ENCODE measurements around the gene PCLO. TPM values are rescaled to one million over a fixed set of nuclear protein-coding genes. Genes with fewer than 3 reads are reported as not detected.

The PCLO gene
- total and polyA plus RNA-seq, 4 donors, result 0.04 to 1.1 (median 0.48) TPM

DNA sequence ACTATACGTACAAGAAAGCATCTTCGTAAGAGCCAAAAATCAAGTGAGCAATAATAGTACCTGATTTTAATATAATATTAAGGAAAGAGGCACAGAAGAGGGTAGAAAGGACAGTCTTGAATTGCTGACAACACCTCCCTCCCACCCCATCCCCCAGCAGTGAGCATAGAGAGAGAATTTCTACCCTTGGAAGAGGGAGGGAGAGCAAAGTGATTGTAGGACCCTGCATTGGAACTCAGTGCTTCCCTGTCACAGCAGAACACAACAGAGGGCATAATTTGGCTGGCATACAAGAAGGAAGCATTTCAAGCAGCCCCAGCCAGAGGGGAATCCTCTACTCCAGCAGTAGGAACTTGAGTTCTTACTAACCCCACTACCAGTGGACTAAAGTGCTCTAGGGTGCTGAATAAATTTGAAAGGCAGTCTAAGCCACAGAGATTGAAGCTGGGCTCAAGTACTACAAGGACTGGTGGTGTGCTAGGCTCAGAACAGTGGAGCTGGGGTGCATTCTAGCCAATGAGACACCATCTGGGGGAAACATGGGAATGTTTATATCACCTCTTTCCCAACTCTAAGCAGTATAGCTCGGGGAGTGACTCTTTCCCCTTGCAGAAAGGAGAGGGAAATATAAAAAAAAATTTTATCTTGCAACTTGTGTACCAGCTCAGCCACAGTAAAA, 44.2 kb downstream of the PCLO start (continued):
- TF ChIP-seq NR2F2 (IDR thresholded peaks at IDR 0.05) (no peak), CTCF (IDR thresholded peaks at IDR 0.05; ENCODE audit: low read depth, low read length, missing input control) (no peak)

GRCh38 chr7:83117466-83117865, 45.2 kb downstream of the PCLO start:
- H3K4me1 ChIP-seq (ENCODE audit: control insufficient read depth in 4 of 4, insufficient read depth in 4 of 4, low read length in 3 of 4), result no peaks in the 10 kb centered on the region
- no peak for DNase-seq (ENCODE audit: low spot score)
- H3K27me3 ChIP-seq (ENCODE audit: control insufficient read depth in 4 of 4, insufficient read depth in 4 of 4, low read length in 3 of 4), result no peaks in the 10 kb centered on the region
- no peaks in the 10 kb centered on the region for H3K36me3 ChIP-seq (ENCODE audit: control insufficient read depth in 4 of 4, insufficient read depth in 3 of 4, low read depth in 1 of 4, low read length in 3 of 4)
- H3K9ac ChIP-seq (ENCODE audit: low read depth in 1 of 2, low read length in 2 of 2), result no peak overlapping the region
- TF ChIP-seq FOXA2 (IDR thresholded peaks at IDR 0.05) (no peak), RXRA (IDR thresholded peaks at IDR 0.05) (no peak), JUND (IDR thresholded peaks at IDR 0.05) (no peak), NR2F2 (IDR thresholded peaks at IDR 0.05) (no peak), FOXA1 (IDR thresholded peaks at IDR 0.05) (no peak), ATF3 (IDR thresholded peaks at IDR 0.05) (no peak), HNF4A (conservative IDR thresholded peaks at IDR 0.05) (no peak), HNF4G (IDR thresholded peaks at IDR 0.05) (no peak), SP1 (IDR thresholded peaks at IDR 0.05) (no peak), EGR1 (IDR thresholded peaks at IDR 0.05; ENCODE audit: low read depth in 2 of 2) (no peak), CTCF (IDR thresholded peaks at IDR 0.05; ENCODE audit: low read depth, low read length, missing input control) (no peak)
- TF ChIP-seq, protein P1, sequence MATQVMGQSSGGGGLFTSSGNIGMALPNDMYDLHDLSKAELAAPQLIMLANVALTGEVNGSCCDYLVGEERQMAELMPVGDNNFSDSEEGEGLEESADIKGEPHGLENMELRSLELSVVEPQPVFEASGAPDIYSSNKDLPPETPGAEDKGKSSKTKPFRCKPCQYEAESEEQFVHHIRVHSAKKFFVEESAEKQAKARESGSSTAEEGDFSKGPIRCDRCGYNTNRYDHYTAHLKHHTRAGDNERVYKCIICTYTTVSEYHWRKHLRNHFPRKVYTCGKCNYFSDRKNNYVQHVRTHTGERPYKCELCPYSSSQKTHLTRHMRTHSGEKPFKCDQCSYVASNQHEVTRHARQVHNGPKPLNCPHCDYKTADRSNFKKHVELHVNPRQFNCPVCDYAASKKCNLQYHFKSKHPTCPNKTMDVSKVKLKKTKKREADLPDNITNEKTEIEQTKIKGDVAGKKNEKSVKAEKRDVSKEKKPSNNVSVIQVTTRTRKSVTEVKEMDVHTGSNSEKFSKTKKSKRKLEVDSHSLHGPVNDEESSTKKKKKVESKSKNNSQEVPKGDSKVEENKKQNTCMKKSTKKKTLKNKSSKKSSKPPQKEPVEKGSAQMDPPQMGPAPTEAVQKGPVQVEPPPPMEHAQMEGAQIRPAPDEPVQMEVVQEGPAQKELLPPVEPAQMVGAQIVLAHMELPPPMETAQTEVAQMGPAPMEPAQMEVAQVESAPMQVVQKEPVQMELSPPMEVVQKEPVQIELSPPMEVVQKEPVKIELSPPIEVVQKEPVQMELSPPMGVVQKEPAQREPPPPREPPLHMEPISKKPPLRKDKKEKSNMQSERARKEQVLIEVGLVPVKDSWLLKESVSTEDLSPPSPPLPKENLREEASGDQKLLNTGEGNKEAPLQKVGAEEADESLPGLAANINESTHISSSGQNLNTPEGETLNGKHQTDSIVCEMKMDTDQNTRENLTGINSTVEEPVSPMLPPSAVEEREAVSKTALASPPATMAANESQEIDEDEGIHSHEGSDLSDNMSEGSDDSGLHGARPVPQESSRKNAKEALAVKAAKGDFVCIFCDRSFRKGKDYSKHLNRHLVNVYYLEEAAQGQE (IDR thresholded peaks at IDR 0.05), result no peak
- TF ChIP-seq, protein P2, sequence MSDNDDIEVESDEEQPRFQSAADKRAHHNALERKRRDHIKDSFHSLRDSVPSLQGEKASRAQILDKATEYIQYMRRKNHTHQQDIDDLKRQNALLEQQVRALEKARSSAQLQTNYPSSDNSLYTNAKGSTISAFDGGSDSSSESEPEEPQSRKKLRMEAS (IDR thresholded peaks at IDR 0.05), result no peak
- no peaks in the 10 kb centered on the region for H3K9me3 ChIP-seq (ENCODE audit: control insufficient read depth in 4 of 4, low read length in 3 of 4)
- H3K27ac ChIP-seq (ENCODE audit: low read depth in 1 of 2, low read length in 2 of 2), result no peak overlapping the region
- WGBS, result 92% methylated on average over 2 of the region's 2 CpGs
- no peak overlapping the region for H3K4me3 ChIP-seq (ENCODE audit: low read depth in 1 of 3, low read length in 3 of 3)

Measured in liver (tissue), 9 donors.